A673 (cell line): ENCODE measurements around the gene DPM1. TPM values are rescaled to one million over a fixed set of nuclear protein-coding genes. Genes with fewer than 3 reads are reported as not detected.

Experiments used
- BruUV-seq: library from RNA; stranded (reverse); fragments of 400-500 nt; replicated peaks from 2 replicates; lab custom pipeline; 2021; lab: Mats Ljungman, UMichigan
- CTCF ChIA-PET: fragments of 300-600 bp; sonication (Branson Sonifier 250); formaldehyde crosslinking; loops from one replicate; lab custom pipeline; 2022; ENCODE audit warnings: antibody characterized with exemption; lab: Charles Lee
- POLR2A ChIA-PET: fragments of 300-600 bp; sonication (Branson Sonifier 250); formaldehyde crosslinking; loops from one replicate; lab custom pipeline; 2022; ENCODE audit warnings: antibody characterized with exemption; ENCODE audit not compliant: low non-redundant PET; lab: Charles Lee
- DNase-seq: peaks from one replicate; pipeline ENCODE4 v3.0.0-alpha.2; 2015; ENCODE audit warnings: low spot score
- H3K27ac ChIP-seq: fragments of 200-600 bp; sonication (generic); 2 replicates; pipeline ENCODE4 v1.5.1; 2016; ENCODE audit warnings: mixed run types, low read depth, mild to moderate bottlenecking, mixed read lengths, antibody characterized with exemption, low read length; ENCODE audit not compliant: poor library complexity, severe bottlenecking
- H3K27me3 ChIP-seq: fragments of 200-600 bp; sonication (generic); replicated peaks from 2 replicates; pipeline ENCODE4 v1.6.1; 2017; ENCODE audit warnings: mixed run types, low read depth, mild to moderate bottlenecking, mixed read lengths, antibody characterized with exemption, low read length; ENCODE audit not compliant: insufficient read depth, poor library complexity
- H3K36me3 ChIP-seq: fragments of 200-600 bp; sonication (generic); 2 replicates; pipeline ENCODE4 v1.6.1; 2016; ENCODE audit warnings: mixed run types, mild to moderate bottlenecking, mixed read lengths, antibody characterized with exemption, low read length; ENCODE audit not compliant: insufficient read depth, poor library complexity, severe bottlenecking
- H3K4me1 ChIP-seq: fragments of 200-600 bp; sonication (generic); 2 replicates; pipeline ENCODE4 v1.6.1; 2017; ENCODE audit warnings: mixed run types, mild to moderate bottlenecking, mixed read lengths, antibody characterized with exemption, low read length; ENCODE audit not compliant: insufficient read depth, poor library complexity, severe bottlenecking
- H3K4me3 ChIP-seq: fragments of 200-600 bp; sonication (generic); 2 replicates; pipeline ENCODE4 v1.5.1; 2016; ENCODE audit warnings: low read depth, mixed run types, mild to moderate bottlenecking, mixed read lengths, low read length; ENCODE audit not compliant: poor library complexity, severe bottlenecking
- H3K9me3 ChIP-seq: fragments of 200-600 bp; sonication (generic); 2 replicates; pipeline ENCODE4 v1.6.1; 2016; ENCODE audit warnings: mixed run types, low read depth, mild to moderate bottlenecking, mixed read lengths, antibody characterized with exemption, low read length; ENCODE audit not compliant: poor library complexity, severe bottlenecking
- CTCF ChIP-seq: fragments of 300-800, 200-600 bp; sonication (generic); conservative IDR thresholded peaks from 2 replicates; pipeline ENCODE4 v1.5.1; 2017; ENCODE audit warnings: low read depth, mild to moderate bottlenecking, antibody characterized with exemption, low read length, moderate library complexity, mixed read lengths
- EZH2 ChIP-seq: fragments of 200-600 bp; sonication (generic); IDR thresholded peaks from 2 replicates; pipeline ENCODE4 v1.6.1; 2017; ENCODE audit warnings: borderline replicate concordance, low read depth, mild to moderate bottlenecking, mixed read lengths, antibody characterized with exemption, low read length; ENCODE audit not compliant: poor library complexity, severe bottlenecking
- intact Hi-C: fragments of 100-400 bp; cut with micrococcal nuclease; formaldehyde crosslinking; loops from one replicate; pipeline ENCODE4 v1.10.0; 2022; ENCODE audit not compliant: unreplicated experiment
- total RNA-seq: library from RNA; stranded (reverse); gene quantifications from 2 replicates; pipeline ENCODE4 v1.2.3, GENCODE V29; 2021

Gene DPM1
- total RNA-seq, 1 experiment from 2014 or later = 65.5 TPM

GRCh38 chr20:50995506-50995905 lies 37.2 kb upstream of the DPM1 start:
- BruUV-seq = no TSS peak
- ChIA-PET CTCF (interaction anchor here (0.7 kb wide), 1 partner anchor 8 kb away, joined by 3 read pairs; no protein-coding TSS in a partner anchor), POLR2A (no interaction called here)
- no peaks in the 10 kb centered on the region for H3K36me3 ChIP-seq
- no peaks in the 10 kb centered on the region for H3K27me3 ChIP-seq
- no peak for DNase-seq
- TF ChIP-seq EZH2 (no peak), CTCF (no peak)
- H3K4me3 ChIP-seq = no peak overlapping the region
- no peaks in the 10 kb centered on the region for H3K9me3 ChIP-seq
- intact Hi-C loops = no loop called here
- no peaks in the 10 kb centered on the region for H3K4me1 ChIP-seq
- no peak overlapping the region for H3K27ac ChIP-seq

- no peaks in the 10 kb centered on the region for H3K4me1 ChIP-seq
- POLR2A ChIA-PET = no interaction called here
- BruUV-seq = no TSS peak
- no peaks in the 10 kb centered on the region for H3K36me3 ChIP-seq
- no peak overlapping the region for H3K4me3 ChIP-seq
- intact Hi-C loops = no loop called here
- no peak overlapping the region for H3K27ac ChIP-seq
- H3K9me3 ChIP-seq = no peaks in the 10 kb centered on the region
- no peaks in the 10 kb centered on the region for H3K27me3 ChIP-seq
- DNase-seq = no peak
- CTCF ChIA-PET = interaction anchor here (0.8 to 2.0 kb wide), 3 partner anchors 21 to 324 kb away, joined by 3 to 8 read pairs (median 4); no protein-coding TSS in a partner anchor
- TF ChIP-seq EZH2 (no peak), CTCF (no peak)
These were observed 35.5 kb upstream of the DPM1 start for GRCh38 chr20:50993876-50994275.

- no peak overlapping the region for H3K4me3 ChIP-seq
- H3K4me1 ChIP-seq = no peaks in the 10 kb centered on the region
- no peaks in the 10 kb centered on the region for H3K36me3 ChIP-seq
- no peaks in the 10 kb centered on the region for H3K9me3 ChIP-seq
- ChIA-PET POLR2A (no interaction called here), CTCF (interaction anchor here (0.5 to 2.0 kb wide), 16 partner anchors 11 to 836 kb away, joined by 3 to 8 read pairs (median 3); no protein-coding TSS in a partner anchor)
- H3K27me3 ChIP-seq = no peaks in the 10 kb centered on the region
- no peak overlapping the region for H3K27ac ChIP-seq
- intact Hi-C loops = no loop called here
- TF ChIP-seq EZH2 = no peak
- peak; percentile 93 for TF ChIP-seq CTCF
- peak; percentile 96 for DNase-seq
- BruUV-seq = no TSS peak
These were observed 34.6 kb upstream of the DPM1 start for GRCh38 chr20:50992733-50993457.
